GM08714 (cell line): ENCODE measurements around the gene ARRB1.

Experiments used
- H3K4me3 ChIP-seq: fragments of 200-500 bp; sonication (Bioruptor generic); 2 replicates; pipeline ENCODE4 v1.5.1; 2014; ENCODE audit warnings: mild to moderate bottlenecking, low read length, inconsistent platforms
- ZNF274 ChIP-seq: IDR thresholded peaks from 2 replicates; pipeline ENCODE4 v1.6.1; 2012; ENCODE audit warnings: mild to moderate bottlenecking, low read depth, low read length

The ARRB1 gene

DNA sequence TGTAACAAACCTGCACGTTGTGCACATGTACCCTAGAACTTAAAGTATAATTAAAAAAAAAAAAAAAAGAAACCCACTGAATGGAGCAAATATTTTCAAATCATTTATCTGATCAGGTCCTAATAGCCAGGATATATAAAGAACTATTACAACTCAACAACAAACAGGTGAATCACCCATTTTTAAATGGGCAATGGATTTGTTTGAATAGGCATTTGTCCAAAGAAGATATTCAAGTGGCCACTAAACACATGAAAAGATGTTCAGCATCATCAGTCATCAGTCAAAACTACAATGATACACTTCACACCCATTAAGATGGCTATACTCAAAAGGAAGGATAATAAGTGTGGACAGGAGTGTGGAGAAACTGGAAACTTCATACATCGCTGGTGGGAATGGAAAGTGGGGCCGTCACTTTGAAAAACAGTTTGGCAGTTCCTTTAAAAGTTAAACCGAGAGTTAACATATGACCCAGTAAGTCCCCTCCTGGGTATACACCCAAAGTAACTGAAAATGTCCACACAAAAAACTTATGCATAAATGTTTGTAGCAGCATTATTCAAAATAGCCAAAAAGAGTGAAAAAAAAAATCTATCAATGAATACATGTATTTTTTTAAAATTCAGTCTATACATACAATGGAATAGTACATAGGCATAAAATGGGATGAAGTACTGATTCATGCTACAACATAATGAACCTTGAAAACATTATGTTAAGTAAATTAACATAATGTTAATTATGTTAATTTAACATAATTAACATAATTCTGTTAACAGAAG lies 53.1 kb downstream of the ARRB1 start:
- no peak overlapping the region for H3K4me3 ChIP-seq
- no peak for TF ChIP-seq ZNF274

DNA sequence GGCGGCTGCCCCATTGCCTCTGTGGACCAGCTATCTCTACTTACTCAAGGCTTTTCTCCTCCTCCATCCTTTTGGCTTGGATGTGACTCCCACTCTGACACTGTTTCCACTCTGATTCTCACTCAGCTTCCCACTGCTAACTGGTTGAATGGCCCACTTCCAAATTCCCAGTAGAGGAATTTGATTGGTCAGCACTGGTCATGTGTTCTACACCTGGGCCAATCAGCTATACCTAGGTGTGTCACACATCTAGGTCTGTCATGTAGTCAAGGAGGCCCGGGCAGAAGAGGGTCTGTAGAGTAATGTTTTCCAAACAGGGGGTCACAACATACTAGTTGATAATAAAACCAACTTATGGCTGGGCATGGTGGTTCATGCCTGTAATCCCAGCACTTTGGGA lies 57.6 kb downstream of the ARRB1 start:
- H3K4me3 ChIP-seq, result no peak overlapping the region
- TF ChIP-seq ZNF274, result no peak

DNA sequence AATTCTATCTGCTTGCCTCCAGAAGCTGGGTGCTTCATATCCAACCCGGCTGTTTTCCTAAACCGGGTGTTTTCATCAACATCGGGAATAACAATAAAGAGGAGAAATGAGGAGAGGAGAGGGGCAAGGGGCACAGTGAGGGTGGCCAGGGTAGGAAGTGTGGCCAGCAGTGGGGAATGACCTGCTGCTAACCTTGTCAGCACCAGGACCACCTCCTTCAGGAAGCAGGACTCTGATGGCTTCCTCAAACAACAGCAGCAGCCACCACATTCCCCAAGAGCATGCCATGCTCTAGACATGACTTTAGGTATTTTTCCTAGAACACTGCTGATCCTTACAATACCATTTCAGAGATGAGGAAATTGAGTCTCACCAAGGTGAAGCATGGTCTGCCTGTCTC lies 58.5 kb downstream of the ARRB1 start:
- no peak overlapping the region for H3K4me3 ChIP-seq
- TF ChIP-seq ZNF274, result no peak

DNA sequence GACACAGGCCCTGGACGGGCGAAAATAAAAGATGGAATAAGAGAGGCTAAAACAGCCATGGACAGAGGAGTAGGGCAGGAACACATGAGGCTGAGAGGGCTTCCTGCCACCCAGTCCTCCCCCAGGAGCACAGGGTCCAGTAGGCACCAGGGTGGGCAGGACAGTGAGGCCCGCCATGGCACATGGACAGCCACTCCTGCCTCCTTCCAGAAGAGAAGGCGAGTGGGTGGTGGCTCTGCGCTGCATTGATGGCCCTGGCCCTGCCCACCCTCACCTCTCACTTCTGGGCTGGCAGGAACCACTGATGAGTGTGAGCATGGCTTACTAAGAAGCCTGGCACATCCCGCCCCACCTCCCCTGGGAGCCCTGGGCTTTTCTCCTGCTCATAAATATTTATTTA lies 59.7 kb downstream of the ARRB1 start:
- no peak overlapping the region for H3K4me3 ChIP-seq
- no peak for TF ChIP-seq ZNF274

DNA sequence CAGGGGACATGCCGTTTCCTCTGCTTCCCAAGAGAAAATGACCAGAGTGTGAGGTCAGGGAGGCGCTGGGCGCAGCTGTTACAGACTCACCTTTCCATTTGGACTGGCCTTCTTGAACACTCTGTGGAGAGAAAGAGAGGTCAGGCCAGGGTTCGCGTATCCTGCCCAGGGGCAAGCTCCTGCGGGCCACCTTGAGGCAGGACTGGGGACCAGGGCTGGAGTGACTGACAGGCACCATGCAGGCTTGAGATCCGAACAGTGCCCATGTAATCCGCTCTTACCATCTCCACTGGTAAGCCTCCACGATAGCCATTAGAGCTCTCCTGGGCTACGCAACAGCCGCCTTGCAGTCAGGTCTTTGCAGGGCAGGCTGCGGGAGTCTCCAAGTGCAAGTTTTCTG lies 61.5 kb downstream of the ARRB1 start:
- no peak overlapping the region for H3K4me3 ChIP-seq
- TF ChIP-seq ZNF274, result no peak

DNA sequence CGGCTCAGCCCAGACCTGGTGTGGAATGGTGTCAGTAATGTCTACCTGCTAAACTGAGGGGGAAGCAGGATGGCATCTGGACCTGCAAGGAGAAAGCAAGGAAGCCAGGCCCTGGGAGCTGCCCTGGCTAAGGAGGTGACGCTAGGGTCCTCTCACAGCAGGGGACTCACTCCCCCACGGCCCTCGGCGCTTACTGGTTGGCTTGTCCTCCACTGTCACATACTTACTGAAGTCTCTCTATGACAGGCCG lies 62.0 kb downstream of the ARRB1 start:
- no peak for TF ChIP-seq ZNF274

DNA sequence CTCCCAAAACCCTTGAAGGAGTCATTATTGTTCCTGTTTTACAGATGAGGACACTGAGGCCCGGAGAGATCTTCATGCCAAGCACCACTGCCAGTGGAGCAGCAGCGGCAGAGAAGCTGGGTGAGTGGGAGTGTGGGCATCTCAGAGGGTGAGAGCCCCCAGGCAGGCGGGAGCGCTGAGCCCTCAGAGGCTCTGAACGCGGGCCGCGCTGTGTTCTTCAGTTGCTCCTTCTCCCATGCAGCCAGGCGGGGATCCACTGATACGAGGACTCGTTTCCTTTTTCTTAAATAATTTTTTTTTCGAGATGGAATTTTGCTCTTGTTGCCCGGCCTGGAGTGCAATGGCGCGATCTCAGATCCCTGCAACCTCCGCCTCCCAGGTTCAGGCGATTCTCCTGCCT lies 63.9 kb downstream of the ARRB1 start:
- no peak overlapping the region for H3K4me3 ChIP-seq
- TF ChIP-seq ZNF274, result no peak

More for the DNA sequence above, 62.0 kb downstream of the ARRB1 start:
- no peak overlapping the region for H3K4me3 ChIP-seq

DNA sequence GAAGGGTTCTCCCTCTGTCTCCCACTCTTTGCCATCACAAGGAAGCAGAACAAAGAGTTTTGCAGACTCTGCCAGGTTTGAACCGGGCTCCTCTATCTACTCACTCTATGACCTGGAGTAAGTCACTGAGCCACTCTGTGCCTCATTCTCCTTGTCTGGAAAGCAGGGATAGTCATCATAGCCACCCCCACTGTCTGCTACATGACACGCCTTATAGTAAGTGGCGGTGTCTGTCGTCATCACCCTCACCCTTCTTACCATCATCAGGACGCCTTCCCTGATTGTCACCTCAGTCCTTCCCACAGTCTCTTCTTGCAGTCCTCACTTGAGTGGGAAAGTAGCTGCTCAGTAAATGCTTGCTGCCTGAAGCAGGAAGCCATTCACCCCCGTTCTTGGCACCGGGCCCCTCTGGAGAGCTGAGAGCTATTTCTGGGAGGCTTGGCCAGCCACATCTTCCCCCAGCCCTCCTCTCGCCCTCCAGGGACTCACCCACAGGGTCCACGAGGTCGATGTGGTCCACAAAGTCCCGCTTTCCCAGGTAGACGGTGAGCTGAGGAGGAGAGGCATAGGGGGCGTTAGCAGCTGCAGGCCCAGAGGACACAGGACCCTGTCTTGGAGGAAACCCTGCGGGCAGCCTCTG lies 64.5 kb downstream of the ARRB1 start:
- no peak for TF ChIP-seq ZNF274

DNA sequence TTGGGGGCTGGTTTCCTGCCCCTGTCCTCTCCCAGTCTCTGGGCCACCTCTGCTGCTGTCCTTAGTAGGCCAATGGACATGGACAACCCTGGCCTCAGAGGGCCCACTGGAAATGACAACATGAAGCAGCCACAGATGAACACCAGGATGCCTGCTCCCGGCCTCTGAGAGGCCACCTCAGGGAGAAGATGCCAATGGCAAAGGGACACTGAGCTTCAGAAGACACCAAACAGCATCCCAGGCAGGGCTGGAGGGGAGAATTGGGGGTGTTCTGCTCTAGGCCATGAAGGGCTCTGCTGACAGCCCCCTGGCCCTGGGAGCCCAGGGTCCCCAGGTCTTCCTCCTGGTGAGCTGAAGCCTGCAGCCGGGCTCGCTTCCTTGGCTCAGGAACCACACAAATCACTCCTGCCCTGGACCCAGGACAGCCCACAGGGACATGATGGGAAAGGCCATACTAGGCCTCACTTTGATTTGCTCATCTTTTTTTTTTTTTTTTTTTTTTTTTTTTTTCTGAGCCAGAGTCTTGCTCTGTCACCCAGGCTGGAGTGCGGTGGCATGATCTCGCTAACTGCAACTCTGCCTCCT lies 65.6 kb downstream of the ARRB1 start:
- no peak for TF ChIP-seq ZNF274
- no peak overlapping the region for H3K4me3 ChIP-seq

More for the DNA sequence above, 64.5 kb downstream of the ARRB1 start:
- H3K4me3 ChIP-seq, result no peak overlapping the region

DNA sequence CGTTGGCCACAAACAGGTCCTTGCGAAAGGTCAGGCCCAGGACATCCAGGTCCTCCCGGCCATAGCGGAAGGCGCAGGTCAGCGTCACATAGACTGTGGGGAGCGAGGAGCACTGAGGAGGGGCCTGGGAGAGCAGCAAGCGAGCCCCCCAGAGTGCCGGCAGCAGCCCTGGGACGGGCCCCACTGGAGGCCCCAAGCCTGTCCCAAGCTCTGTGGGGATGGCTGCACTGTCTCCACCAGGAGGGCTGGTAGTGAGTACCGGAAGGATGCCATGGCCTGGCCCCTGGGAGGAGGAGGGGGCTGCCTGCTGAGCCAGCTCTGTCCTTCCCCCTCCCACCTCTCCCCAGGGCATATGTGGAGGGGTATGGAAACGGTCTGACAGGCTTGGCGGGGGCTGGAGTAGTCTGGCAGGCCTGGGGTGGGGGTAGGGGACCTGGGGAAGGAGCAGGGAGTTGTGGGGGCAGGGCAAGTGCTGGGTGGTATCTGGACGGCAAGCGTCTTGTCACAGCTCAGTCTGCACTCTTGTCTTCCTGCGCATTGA lies 68.0 kb downstream of the ARRB1 start:
- no peak overlapping the region for H3K4me3 ChIP-seq
- TF ChIP-seq ZNF274, result no peak

DNA sequence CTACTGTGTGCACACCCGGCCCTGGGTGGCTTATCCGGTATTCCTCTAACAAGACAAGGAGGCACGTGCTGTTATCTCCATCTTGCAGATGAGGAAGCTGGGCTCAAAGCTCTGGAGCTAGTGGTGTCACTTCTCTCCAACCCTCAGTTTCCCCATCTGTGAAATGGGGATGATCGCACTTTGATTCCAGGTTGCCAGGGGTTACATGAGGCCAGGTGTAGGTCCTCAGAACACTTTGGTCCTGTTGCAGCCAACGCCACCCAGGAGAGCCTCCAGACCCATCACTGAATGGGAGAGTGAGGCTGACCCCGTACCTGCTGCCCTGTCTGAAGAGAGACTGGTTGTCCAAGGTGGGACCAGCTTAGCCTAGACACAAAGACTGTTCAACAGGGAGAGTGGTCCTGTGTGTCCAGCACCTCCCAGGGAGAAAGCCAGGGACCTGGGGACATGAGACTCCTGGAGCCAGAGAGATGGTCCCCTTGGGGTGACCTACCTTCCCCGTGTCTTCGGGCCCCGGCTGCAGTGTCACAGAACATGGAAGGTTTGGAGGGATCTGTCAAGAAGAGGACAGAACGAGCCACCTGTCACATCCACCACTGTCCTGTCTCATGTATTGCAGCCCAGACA lies 69.9 kb downstream of the ARRB1 start:
- no peak for TF ChIP-seq ZNF274
- H3K4me3 ChIP-seq, result no peak overlapping the region

DNA sequence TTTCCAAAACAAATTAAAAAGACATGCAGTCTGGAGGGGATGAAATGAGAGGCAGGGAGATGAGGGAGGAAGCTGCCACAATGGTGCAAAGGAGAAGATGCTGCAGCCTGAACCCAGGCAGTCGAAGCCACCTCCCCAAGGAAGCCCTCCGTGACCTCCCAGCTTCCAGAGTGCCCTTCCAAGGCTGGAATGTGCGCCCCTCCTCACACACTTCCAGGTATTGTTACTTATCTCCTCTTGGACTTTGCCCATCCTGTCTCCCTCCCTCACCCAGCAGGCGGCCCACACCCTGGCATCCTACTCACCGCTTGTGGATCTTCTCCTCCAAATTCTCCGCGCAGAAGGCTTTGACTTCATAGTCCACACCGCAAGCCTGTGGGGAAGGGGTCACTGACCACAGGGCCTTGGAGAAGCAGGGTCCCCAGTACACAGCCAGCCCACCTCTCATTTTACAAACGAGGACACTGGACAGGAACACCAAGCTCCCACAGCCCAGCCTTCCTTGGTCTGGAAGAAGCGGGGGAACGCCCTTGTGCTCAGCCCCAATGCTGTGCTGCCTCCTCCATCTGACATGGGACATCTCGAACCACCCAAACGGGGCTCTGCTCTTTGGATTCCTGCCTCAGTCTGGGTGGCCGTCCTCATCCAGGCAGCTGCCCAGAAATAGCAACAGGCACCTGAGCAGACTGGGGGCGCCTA lies 70.5 kb downstream of the ARRB1 start:
- TF ChIP-seq ZNF274, result no peak
- H3K4me3 ChIP-seq, result no peak overlapping the region

DNA sequence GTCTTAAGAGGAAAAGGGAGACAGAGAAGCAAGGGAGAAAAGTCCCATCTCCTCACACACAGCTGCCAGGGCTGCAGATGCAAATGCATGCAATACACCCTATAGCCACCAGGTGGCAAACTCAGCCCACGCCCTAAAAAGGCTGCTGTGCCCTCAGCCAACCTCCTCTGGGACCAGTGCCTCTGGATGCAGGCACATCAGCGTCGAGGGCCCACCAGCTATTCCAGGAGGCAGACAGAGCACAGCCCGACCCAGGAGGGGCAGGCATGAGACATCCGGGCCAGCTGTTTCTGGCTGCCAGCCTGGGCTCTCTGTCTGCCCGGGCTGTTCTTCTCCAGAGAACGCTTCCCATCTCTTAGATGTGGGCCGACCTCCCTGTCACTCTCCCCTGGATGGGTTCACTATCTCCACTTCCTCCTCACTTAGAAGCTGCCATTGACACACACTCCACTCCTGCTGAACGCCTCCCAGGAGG lies 71.2 kb downstream of the ARRB1 start:
- no peak for TF ChIP-seq ZNF274

DNA sequence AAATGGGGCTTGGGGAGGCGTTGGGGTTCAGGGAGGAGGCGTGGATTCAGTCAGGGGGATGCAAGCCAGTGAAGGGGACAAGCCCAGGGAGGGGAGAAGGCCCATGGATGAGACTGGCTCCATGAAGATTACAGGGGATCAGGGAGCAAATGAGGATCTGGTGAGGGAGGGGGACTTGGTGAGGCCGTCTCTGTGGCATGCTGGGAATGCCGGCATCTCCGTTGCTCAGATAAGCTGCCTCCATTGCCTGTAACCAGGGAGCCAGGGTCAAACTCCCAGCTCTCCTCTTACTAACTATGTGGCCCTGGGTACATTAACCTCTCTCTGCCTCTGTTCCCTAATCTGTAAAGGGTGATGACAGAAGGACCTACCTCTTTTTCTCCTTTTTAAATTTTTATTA lies 72.2 kb downstream of the ARRB1 start:
- H3K4me3 ChIP-seq, result no peak overlapping the region
- TF ChIP-seq ZNF274, result no peak

More for the DNA sequence above, 71.2 kb downstream of the ARRB1 start:
- H3K4me3 ChIP-seq, result no peak overlapping the region
